ENCODE data around the gene FADS2. TPM values are rescaled to one million over a fixed set of nuclear protein-coding genes. Genes with fewer than 3 reads are reported as not detected.

The FADS2 gene
- total and polyA plus RNA-seq, 2 of the 13 experiments (the other 11 are each of a cell fraction or from before 2014, with no cell fraction given) = 90.1 to 124 TPM

DNA sequence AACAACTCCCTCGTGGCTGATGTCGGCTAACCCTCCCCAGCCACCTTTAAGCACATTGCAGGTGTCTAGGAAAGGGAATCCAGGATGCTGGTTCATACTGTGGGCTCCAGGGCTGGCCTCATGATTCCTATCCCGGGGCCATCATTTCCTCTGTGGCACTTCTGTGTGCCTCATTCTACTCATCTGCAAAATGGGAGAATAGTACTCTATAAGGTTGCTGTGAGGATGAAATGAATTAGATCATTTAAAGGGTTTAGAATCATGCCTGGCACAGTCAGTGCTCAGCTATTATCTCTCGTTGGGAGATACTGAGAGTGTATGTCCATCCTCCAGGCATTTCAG, 67.6 kb downstream of the FADS2 start (continued):
- TF ChIP-seq, protein P1, sequence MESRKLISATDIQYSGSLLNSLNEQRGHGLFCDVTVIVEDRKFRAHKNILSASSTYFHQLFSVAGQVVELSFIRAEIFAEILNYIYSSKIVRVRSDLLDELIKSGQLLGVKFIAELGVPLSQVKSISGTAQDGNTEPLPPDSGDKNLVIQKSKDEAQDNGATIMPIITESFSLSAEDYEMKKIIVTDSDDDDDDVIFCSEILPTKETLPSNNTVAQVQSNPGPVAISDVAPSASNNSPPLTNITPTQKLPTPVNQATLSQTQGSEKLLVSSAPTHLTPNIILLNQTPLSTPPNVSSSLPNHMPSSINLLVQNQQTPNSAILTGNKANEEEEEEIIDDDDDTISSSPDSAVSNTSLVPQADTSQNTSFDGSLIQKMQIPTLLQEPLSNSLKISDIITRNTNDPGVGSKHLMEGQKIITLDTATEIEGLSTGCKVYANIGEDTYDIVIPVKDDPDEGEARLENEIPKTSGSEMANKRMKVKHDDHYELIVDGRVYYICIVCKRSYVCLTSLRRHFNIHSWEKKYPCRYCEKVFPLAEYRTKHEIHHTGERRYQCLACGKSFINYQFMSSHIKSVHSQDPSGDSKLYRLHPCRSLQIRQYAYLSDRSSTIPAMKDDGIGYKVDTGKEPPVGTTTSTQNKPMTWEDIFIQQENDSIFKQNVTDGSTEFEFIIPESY (CRISPR knock-in tag; IDR thresholded peaks at IDR 0.05) = no peak
- no peak for TF ChIP-seq KAT7 (CRISPR knock-in tag; IDR thresholded peaks at IDR 0.05; ENCODE audit: borderline replicate concordance)
- no peak for TF ChIP-seq ZNF678 (CRISPR knock-in tag; IDR thresholded peaks at IDR 0.05)
- TF ChIP-seq, protein P2, sequence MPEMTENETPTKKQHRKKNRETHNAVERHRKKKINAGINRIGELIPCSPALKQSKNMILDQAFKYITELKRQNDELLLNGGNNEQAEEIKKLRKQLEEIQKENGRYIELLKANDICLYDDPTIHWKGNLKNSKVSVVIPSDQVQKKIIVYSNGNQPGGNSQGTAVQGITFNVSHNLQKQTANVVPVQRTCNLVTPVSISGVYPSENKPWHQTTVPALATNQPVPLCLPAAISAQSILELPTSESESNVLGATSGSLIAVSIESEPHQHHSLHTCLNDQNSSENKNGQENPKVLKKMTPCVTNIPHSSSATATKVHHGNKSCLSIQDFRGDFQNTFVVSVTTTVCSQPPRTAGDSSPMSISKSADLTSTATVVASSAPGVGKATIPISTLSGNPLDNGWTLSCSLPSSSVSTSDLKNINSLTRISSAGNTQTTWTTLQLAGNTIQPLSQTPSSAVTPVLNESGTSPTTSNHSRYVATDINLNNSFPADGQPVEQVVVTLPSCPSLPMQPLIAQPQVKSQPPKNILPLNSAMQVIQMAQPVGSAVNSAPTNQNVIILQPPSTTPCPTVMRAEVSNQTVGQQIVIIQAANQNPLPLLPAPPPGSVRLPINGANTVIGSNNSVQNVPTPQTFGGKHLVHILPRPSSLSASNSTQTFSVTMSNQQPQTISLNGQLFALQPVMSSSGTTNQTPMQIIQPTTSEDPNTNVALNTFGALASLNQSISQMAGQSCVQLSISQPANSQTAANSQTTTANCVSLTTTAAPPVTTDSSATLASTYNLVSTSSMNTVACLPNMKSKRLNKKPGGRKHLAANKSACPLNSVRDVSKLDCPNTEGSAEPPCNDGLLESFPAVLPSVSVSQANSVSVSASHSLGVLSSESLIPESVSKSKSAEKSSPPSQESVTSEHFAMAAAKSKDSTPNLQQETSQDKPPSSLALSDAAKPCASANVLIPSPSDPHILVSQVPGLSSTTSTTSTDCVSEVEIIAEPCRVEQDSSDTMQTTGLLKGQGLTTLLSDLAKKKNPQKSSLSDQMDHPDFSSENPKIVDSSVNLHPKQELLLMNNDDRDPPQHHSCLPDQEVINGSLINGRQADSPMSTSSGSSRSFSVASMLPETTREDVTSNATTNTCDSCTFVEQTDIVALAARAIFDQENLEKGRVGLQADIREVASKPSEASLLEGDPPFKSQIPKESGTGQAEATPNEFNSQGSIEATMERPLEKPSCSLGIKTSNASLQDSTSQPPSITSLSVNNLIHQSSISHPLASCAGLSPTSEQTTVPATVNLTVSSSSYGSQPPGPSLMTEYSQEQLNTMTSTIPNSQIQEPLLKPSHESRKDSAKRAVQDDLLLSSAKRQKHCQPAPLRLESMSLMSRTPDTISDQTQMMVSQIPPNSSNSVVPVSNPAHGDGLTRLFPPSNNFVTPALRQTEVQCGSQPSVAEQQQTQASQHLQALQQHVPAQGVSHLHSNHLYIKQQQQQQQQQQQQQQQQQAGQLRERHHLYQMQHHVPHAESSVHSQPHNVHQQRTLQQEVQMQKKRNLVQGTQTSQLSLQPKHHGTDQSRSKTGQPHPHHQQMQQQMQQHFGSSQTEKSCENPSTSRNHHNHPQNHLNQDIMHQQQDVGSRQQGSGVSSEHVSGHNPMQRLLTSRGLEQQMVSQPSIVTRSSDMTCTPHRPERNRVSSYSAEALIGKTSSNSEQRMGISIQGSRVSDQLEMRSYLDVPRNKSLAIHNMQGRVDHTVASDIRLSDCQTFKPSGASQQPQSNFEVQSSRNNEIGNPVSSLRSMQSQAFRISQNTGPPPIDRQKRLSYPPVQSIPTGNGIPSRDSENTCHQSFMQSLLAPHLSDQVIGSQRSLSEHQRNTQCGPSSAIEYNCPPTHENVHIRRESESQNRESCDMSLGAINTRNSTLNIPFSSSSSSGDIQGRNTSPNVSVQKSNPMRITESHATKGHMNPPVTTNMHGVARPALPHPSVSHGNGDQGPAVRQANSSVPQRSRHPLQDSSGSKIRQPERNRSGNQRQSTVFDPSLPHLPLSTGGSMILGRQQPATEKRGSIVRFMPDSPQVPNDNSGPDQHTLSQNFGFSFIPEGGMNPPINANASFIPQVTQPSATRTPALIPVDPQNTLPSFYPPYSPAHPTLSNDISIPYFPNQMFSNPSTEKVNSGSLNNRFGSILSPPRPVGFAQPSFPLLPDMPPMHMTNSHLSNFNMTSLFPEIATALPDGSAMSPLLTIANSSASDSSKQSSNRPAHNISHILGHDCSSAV (CRISPR knock-in tag; IDR thresholded peaks at IDR 0.05; ENCODE audit: borderline replicate concordance) = no peak
- no peak for TF ChIP-seq ELF3 (CRISPR knock-in tag; IDR thresholded peaks at IDR 0.05)
- TF ChIP-seq ZNF441 (CRISPR knock-in tag; IDR thresholded peaks at IDR 0.05; ENCODE audit: borderline replicate concordance) = no peak

Data from HepG2 (cell line).